ENCODE measurements around the gene ZNF473.

DNA sequence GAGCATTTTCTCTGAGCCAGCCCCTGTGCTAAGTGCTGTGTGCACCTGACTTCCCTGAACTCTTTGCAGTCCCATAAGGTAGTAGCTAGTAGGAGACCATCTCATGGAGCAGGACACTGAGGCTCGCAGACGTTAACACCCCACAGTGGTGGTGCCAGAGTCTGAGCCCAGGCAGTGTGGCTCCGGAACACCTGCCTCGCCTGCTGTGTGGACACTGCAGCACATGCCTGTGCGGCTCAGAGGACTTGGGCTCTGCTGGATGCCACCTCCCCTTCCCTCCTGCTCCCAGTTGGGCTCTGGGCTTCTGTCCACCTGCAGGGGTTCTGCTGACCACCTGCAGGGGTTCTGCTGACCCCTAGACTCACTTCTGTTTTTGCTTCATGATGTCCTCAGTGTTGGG lies 37.8 kb upstream of the ZNF473 start:
- TF ChIP-seq, protein P1, sequence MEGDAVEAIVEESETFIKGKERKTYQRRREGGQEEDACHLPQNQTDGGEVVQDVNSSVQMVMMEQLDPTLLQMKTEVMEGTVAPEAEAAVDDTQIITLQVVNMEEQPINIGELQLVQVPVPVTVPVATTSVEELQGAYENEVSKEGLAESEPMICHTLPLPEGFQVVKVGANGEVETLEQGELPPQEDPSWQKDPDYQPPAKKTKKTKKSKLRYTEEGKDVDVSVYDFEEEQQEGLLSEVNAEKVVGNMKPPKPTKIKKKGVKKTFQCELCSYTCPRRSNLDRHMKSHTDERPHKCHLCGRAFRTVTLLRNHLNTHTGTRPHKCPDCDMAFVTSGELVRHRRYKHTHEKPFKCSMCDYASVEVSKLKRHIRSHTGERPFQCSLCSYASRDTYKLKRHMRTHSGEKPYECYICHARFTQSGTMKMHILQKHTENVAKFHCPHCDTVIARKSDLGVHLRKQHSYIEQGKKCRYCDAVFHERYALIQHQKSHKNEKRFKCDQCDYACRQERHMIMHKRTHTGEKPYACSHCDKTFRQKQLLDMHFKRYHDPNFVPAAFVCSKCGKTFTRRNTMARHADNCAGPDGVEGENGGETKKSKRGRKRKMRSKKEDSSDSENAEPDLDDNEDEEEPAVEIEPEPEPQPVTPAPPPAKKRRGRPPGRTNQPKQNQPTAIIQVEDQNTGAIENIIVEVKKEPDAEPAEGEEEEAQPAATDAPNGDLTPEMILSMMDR (IDR thresholded peaks at IDR 0.05; ENCODE audit: insufficient read depth, low read depth, low read length), result no peak
- TF ChIP-seq EZH2 (IDR thresholded peaks at IDR 0.05; ENCODE audit: insufficient read depth, low read length), result no peak
